Measurements from ENCODE around the gene ODC1.

Gene ODC1

DNA sequence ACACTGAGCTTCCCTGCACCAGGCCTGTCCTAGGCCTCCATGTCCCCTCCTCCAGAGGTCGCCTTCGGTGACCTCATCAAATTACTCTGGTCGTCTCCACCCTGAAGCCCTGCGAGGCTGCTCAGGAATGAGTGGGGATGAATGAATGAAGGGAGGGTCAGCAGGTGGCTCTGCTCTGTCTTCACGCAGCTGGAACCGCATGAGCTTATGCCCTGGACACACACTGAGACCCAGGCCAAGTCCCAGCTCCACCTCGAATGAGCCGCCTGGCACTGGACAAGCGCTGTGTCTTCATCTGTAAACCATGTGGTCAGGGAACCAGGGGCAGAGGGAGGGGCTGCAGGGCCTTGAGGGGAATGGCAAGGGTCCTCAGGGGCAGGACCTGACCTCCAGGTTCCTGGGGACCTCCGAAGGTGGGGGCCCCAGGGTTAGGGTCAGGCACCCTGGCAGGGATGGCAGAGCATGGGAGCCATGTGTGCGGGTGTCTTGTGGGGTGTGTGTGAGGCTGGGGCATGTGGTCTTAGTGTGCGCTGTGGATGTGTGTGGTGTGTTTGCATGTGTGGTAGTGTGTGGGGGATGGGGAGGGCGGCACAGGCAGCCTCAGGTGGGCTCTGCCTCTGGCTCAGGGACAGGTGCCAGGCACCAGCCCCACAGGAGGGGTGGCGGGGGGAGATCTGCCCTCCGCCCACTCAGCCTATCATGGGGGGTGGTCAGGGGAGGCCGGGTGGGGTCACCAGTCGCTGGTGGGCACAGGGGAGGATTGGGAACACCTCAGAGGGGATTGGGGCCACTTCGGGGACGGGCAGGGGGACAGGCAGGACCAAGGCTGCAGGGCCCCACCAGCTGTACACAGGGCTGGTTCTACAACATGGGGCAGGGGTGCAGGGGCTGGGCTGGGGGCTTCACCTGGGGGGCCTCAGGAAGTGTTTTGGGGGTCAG, 13.9 kb downstream of the ODC1 start:
- no peak for DNase-seq (ENCODE audit: low spot score)

DNA sequence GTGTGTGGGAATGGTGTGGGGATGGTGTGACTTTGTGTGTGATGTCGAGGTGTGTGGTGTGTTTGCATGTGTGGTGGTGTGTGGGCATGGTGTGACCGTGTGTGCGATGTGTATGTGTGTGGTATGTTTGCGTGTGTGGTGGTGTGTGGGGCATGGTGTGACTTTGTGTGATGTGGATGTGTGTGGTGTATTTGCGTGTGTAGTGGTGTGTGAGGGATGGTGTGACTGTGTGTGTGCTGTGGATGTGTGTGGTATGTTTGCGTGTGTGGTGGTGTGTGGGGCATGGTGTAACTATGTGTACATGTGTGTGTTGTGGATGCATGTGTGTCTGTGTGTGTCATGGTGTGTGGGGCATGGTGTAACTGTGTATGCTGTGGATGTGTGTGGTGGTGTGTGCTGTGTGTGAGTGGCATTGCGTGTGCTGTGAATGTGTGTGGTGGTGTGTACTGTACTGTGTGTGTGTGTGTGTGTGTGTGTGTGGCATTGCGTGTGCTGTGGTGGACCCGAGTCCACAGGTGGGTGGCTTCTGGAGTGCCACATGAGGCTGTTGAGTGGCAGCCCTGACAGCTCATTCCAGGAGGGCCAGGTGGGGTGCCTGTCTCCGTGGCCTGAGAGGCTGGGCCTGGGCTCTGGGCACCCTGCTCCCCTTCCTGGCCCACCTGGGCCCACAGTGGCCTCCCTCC, 14.7 kb downstream of the ODC1 start:
- DNase-seq (ENCODE audit: low spot score) = no peak

DNA sequence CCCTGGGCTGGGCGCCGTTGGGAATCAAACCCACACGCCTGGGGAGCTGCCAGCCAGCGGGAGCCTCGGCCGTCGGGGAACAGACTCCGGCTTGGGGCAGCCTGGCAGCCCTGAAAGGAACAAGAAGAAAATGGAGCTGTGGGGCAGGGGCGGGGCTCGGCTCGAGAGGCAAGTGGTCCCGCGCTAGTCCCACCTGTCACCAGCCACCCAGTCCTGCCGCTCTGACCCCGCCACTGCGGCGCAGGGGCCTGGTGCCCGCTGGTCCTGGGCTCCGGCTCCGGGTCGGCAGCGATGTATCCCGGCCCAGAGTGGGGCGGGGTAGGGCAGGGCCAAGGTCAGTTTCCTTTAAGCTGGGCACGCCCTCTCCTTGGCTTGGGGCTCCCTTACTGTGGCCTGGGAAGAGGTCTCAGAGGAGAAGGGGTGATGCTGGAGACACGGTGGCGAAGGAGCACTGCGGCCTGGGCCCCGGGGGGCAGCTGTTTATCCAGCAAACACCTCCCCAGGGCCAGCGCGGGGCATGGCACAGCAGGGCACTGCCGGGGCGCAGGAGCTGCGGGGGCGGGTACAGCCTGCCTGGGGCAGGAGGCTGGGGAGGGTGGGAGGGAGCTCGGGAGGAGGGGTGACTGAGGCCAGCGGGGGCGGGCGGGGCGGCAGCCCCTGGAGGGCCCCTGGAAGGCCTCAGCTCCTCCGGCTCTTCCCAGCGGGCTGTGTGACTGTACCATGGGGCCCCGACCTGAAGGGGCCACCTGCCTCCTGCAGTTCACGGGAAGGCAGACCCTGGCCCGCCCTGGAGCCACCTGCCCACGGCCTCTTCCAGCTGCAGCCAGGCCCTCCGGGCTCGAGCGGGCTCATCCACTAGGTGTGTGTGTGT, 15.6 kb downstream of the ODC1 start:
- DNase-seq (ENCODE audit: low spot score) = peak; percentile 65

DNA sequence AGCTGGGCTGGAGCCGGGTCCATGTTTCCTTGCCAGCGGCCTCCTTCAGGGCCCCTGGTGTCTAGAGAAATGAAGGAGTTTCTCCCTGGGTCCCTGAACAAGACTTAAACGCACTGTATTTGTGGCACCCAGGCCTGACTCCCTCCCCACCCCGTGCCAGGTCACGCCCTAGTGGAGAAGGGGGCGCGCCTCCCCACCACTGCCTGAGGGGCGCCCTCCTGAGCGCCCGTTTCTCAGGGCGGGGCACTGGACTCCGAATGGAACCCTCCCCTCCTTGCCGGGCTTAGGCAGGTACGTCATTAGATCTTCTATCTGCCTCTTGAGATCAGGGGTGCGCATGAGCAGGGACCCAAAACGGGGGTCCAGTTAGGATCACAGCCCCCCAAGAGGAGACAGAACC, 16.3 kb downstream of the ODC1 start:
- no peak for DNase-seq (ENCODE audit: low spot score)

DNA sequence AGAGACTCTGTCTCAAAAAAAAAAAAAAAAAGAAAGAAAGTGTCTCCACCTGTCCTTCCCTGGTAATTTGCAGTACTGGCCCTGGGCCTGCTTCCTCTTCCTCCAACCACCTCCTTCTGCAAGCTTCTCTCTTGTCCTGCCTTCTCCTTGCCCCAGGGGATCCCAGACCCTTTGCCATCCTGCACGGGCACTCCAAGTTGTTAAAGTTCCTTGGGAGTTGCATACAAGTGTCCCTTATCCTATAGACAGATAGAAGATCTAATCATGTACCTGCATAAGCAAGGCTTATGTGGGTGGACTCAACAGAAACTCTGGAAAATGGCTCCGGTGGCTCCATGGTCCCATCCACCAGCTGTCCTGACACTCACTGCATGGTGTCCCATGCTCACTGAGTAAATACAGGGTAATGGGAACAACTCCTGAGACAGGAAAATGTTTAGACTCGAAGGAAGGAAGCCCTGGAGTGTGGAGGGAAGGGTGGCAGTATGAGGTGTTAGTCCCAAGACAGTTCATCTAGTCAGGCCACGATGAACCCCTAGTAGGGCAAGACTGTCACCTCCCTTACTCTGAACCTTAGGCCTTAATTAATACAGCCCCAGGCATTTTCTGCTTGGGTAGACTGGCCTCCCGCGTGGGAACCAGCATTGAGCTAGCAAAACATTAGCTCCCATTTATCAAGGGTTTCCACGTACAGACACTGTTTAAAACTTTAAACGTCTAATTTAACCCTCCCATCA, 17.1 kb downstream of the ODC1 start:
- DNase-seq (ENCODE audit: low spot score) = no peak

DNA sequence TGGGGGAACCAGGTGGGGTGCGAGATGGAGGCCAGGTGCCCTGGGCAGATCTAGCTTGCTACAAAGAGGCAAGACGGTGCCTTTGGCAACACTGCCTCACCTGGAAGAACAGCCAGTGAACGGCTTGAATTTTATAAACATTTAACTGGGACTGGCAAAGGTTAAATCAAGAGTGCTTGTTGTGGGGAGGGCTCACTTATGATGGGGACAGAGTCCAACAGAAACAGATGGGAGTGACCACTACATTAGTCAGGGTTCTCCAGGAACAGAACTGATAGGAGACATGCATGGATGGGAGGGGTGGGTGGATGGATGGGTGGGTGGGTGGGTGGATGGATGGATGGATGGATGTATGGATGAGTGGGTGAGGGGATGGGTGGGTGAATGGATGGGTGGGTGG, 19.2 kb downstream of the ODC1 start:
- DNase-seq (ENCODE audit: low spot score) = no peak

DNA sequence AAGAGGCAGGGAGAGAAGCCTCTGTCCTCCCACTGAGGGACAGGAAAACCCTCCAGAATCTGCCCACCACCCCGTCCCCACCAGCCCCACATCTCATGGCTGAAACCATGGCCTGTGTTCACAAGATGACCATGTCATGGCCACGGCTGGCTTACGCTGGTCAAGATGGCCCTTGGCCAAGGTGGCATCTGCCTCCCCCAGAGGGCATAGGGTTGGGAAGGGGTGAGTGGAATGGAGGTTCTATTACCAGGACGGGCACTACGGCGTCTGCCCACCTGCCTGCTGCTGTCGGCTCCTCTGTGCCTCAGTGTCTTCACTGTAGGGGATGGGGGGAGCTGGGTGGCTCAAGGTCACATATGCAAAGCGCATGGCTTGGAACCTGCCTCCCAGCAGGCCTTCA, 19.8 kb downstream of the ODC1 start:
- DNase-seq (ENCODE audit: low spot score) = no peak

DNA sequence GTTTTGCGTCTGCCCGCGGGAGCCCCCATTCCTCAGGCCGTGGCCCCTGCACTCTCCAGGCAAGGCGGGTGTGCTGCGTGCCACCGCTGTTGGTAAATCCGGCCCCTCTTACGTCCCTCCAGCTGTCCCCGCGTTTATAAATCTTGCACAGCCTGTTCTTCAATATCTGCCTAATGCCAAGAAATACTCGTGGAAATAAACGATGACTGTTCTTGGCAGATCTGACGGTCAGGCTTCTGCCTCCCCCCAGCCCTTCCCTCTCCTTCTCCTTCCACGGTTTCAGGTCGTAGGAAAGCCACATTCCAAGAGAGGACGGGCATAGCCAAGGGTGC, 20.5 kb downstream of the ODC1 start:
- no peak for DNase-seq (ENCODE audit: low spot score)

DNA sequence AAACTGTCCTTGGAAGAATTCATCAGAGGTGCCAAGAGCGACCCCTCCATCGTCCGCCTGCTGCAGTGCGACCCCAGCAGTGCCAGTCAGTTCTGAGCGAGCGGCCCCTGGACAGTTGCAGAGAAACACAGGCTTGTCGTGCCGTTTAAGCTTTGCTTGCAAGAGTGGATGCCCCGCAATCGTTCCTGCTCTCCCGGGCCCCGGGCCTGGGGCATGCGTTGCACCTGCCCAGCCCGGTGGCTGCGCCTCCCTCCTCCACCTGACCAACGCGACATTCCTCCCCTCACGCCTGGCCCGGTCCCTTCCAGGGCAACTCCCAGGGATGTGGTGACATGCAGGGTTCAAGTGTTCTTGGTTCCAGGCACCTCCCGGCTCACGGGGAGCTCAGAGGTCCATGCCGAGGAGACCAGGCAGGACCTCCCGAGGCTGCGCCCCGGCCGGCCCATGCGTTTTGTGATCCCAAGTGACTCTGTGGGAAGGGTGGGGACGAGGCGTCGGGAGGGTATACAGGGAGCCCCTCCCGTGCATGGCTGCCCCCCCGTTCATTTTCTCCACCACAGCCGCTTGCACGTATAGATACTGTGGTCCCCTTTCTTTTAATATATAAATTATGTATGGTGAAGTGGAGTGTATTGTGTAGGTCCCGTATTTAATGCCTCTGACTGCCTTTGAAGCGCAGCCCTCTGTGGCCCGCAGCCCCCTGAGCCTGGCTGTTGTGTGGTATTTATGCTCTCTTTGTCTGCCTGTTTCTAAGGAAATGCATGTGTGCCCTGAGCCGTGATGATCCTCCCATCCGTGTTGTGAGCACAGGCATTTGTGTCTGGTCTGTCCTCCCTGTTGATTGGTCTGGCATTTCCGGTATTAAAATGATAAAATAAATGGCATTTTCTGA, 21.2 kb downstream of the ODC1 start:
- DNase-seq (ENCODE audit: low spot score) = no peak

DNA sequence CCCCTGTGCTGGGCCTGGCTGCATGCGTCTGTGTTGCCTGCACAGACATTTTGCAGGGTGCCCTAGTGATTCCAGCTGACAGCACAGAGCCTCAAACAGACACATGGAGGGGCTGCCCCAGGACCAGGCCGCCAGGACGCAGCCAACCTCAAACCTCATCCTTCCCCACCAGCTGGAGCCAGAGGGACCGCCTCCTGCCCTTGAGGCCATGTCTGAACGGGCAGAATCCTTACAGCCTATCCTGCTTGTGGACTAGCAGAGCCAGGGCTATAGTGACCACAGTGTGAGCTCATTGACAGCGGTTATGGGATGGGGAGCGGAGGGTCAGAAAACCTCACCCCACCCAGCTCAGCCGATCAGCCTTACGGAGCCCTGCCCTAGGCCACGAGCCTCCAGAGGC, 22.4 kb downstream of the ODC1 start:
- DNase-seq (ENCODE audit: low spot score) = no peak

DNA sequence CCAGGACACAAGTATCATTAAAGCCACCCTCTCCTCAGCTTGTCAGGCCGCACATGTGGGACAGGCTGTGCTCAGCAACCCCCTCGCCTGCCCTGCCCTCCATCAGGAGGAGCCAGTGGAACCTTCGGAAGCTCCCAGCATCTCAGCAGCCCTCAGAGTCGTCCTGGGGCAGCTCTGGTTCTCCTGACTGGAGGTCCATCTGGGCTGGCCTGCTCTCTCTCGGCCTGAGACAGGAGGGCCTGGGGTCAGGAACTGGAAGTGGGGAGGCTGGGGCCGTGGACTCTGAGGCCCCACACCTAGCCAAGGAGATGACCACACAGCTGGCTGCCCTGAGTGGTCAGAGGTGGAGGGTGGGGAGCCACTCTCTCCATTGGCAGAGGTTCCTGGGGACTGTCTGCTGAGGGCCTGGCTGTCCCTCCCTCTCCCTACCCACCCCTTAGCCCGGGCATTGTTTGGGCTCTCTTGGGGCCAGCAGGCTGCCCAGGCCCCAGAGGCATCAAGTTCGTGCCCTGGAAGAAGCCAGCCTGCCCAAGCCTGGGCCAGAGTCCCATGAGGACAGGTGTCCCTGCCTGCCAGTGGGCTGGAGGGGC, 23.1 kb downstream of the ODC1 start:
- no peak for DNase-seq (ENCODE audit: low spot score)

DNA sequence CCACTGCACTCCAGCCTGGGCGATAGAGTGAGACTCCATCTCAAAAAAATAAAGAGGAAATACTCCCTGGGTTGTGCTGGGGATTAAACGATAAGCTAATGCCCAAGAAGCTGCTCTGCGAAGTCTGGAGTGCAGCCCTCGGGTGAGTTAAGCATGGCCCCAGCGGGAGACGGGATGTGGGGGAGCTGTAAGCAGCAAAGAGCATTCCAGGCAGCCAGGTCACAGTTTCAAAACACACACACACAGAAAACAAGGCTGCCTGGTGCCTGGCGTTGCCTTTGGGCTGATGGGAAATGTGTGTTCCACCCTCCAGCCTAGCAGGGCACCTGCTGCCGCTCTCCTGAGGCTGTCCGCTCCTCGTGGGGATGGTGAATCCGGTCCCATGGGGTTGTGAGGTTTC, 24.1 kb downstream of the ODC1 start:
- DNase-seq (ENCODE audit: low spot score) = no peak

DNA sequence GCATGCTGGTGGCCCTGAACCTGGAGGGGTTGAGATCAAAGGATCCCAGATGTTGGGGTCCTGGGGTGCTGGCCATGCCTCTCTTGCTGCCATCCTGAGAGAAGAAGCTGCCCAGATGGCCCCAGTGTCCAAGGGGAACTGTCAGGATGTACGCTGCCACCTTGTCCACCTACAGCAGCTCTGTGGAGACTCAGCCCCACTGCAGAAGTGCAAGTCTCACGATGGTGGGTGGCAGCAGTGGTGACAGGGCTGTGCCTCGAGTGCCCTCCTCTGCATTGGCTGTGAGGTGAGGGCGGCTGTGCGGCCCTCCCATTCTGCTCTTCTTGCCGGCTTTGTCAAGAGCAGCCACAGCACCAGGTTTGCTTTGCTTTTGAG, 24.7 kb downstream of the ODC1 start:
- no peak for DNase-seq (ENCODE audit: low spot score)

DNA sequence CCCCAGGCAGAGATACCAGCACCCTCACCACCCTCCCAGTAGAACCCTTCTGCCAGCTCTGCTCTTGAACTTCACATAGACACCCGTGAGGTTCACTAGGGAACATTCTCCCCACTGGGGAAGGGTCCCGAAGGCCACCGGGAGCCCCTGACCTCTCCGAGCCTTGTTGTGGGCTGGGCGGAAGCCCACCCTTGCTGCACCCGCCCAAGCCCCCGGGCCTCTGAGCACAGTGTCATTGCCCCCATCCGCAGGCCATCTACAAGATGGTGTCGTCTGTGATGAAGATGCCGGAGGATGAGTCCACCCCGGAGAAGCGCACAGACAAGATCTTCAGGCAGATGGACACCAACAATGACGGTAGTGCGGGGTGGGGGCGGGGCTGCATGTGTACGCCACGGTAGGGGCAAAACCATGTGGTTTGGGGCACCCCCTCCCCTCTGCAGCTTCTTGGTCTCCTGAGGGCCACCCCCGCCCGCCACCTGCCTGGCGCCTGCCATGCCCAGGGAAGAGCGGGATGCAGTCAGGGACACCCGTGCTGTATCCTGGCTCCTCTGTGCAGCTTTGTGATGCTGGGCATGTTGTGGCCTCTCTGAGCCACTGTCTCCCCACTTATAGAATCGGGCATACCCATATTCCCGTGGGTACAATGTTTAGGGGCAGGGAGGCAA, 25.3 kb downstream of the ODC1 start:
- DNase-seq (ENCODE audit: low spot score) = no peak

DNA sequence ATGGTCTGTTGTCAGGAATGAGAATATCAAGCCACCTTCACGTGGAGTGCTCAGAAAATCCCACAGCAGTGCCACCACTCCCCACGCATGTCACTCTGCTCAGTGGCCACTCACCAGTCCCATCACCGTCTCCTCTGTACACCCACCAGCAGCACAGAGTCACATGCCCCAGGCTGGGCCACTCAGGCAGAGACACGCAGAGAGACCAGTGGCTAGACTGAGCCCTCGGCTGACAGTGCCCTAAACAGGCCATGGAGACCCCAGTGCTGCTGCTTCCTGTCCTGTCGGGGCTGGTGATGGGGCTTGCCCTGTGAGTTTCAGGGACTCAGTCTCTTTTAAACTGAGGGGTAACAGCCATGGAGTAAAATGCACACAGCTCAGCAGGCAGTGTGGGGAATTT, 25.9 kb downstream of the ODC1 start:
- no peak for DNase-seq (ENCODE audit: low spot score)

DNA sequence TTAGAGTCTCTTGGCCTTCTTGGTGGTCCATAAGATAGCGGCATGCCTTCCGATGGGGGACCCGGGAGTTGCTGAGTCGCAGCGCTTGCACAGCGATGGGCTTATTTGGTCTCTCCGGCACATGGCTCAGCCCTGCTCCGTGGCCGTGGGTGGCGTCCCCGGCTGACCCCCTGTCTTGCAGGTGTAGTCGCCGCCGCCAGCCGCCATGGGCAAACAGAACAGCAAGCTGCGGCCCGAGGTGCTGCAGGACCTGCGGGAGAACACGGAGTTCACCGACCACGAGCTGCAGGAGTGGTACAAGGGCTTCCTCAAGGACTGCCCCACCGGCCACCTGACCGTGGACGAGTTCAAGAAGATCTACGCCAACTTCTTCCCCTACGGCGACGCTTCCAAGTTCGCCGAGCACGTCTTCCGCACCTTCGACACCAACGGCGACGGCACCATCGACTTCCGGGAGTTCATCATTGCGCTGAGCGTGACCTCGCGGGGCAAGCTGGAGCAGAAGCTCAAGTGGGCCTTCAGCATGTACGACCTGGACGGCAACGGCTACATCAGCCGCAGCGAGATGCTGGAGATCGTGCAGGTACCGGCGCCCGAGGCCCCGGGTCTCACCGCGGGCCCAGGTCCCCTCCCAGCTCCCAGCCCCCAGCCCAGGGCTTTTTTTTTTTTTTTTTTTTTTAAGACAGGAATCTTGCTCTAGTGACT, 28.4 kb downstream of the ODC1 start:
- no peak for DNase-seq (ENCODE audit: low spot score)

DNA sequence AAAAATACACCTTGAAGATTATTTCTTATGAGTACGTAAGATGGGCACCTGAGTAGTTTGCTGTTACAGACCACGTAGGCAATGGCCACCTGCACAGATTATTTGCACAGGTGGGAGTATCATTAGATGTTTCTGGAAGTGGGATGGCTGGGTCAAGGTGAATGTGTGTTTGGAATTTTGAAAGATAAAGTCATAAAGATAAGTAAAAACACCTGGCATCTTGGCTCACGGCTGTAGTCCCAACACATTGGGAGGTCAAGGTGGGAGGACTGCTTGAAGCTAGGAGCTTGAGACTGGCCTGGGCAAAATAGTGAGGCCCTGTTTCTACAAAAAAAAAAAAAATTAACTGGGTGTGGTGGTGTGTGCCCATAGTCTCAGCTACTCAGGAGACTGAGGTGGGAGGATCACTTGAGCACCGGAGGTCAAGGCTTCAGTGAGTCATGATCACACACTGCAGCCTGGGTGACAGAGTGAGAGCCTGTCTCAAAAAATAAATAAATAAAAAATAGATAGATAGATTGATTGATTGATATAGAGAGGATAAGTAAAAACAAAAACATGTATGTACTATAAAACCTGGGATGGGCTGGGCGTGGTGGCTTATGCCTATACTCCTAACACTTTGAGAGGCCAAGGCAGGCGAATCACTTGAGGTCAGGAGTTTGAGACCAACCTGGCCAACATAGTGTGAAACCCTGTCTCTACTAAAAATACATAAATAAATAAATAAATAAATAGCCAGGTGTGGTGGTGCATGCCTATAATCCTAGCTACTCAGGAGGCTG, 30.4 kb downstream of the ODC1 start:
- DNase-seq (ENCODE audit: low spot score) = no peak

DNA sequence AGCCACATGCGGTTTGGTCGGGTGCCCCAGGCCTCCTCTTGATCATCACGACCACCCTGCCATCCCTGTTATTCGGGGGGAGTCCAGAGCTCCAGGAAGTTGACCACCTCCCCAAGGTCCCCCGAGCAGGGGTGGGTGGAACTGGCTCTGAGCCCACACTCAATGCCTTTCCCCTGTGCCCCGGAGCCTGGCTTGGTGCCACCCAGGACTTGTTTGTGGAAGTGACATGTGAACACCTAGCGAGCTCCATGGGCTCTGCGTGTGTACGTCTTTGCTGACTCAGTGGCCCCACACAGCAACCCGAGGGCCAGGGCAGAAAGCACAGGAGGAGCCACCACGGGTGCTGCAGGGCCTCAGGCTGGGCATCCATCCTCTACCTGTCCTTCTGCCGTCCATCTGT, 32.5 kb downstream of the ODC1 start:
- no peak for DNase-seq (ENCODE audit: low spot score)

DNA sequence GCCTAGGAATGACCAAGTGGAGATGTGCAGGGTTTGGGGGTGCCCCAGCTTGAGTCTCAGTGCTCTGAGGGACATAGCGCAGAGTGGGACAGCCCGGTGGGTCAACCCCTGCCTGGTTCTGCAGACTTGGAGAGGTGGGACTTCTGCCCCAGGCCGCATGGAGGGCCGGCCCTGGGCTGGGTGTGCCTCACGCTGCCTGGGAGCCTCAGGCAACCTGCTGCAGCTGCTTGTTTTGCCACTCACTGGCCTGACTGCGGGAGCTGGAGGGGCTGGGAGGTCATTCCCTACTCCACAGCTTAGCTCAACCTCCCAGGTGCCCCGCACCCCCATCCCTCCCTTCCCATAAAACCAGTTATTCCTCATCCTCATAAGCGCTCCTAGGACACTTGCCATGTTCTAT, 33.1 kb downstream of the ODC1 start:
- DNase-seq (ENCODE audit: low spot score) = no peak
